CD14-positive monocyte (primary cell): ENCODE data around the gene CARD6. TPM values are rescaled to one million over a fixed set of nuclear protein-coding genes. Genes with fewer than 3 reads are reported as not detected.

ENCODE experiments used
- DNase-seq, 3 donors: peaks; one replicate each; pipeline ENCODE4 v3.0.0-alpha.2; 2011 to 2022
- H2AFZ ChIP-seq: 2 replicates; pipeline ENCODE4 v1.6.0; 2012; ENCODE audit warnings: mild to moderate bottlenecking, low read depth, low read length, inconsistent platforms; ENCODE audit not compliant: insufficient read depth, poor library complexity, severe bottlenecking
- H3K27ac ChIP-seq, 2 donors: 1 replicate in 1 of 2; 2 replicates in 1 of 2; pipeline ENCODE4 v1.5.1; 2012 to 2013; ENCODE audit warnings: low read length in 2 of 2, control low read depth in 1 of 2, inconsistent platforms in 1 of 2, low read depth in 1 of 2, mild to moderate bottlenecking in 1 of 2
- H3K27me3 ChIP-seq, 2 donors: one replicate each; pipeline versions ENCODE4 v1.6.0 to v1.6.1; 2011 to 2013; ENCODE audit warnings: low read length in 2 of 2; ENCODE audit not compliant: control insufficient read depth in 2 of 2, insufficient read depth in 2 of 2
- H3K36me3 ChIP-seq, 2 donors: replicated peaks in 1 of 2; 1 replicate in 1 of 2; 2 replicates in 1 of 2; pipeline versions ENCODE4 v1.5.1 to v1.6.1; 2012 to 2013; ENCODE audit warnings: low read length in 2 of 2, control low read depth in 1 of 2, inconsistent platforms in 1 of 2, mild to moderate bottlenecking in 1 of 2; ENCODE audit not compliant: insufficient read depth in 2 of 2, control insufficient read depth in 1 of 2
- H3K4me1 ChIP-seq, 2 donors: 1 replicate in 1 of 2; 2 replicates in 1 of 2; pipeline versions ENCODE4 v1.5.1 to v1.6.1; 2012 to 2013; ENCODE audit warnings: low read length in 2 of 2, control low read depth in 1 of 2, inconsistent platforms in 1 of 2, mild to moderate bottlenecking in 1 of 2, moderate library complexity in 1 of 2; ENCODE audit not compliant: insufficient read depth in 2 of 2, control insufficient read depth in 1 of 2
- H3K4me2 ChIP-seq: replicated peaks from 2 replicates; pipeline ENCODE3; 2012; ENCODE audit warnings: low read length, moderate library complexity, mild to moderate bottlenecking; ENCODE audit not compliant: poor library complexity, severe bottlenecking; ENCODE audit errors: extremely low read depth
- H3K4me3 ChIP-seq, 3 experiments: fragments of 200-600 bp in 1 of 3; sonication (generic) in 1 of 3; replicated peaks in 1 of 3; 1 replicate in 2 of 3; 2 replicates in 1 of 3; pipeline ENCODE4 v1.5.1; 2011 to 2013; ENCODE audit warnings: low read length in 3 of 3, mild to moderate bottlenecking in 3 of 3, control low read depth in 2 of 3, low read depth in 2 of 3, inconsistent platforms in 1 of 3, moderate library complexity in 1 of 3
- H3K79me2 ChIP-seq: 2 replicates; pipeline ENCODE4 v1.6.0; 2012; ENCODE audit warnings: mild to moderate bottlenecking, control low read depth, inconsistent platforms, low read length, moderate library complexity; ENCODE audit not compliant: insufficient read depth
- H3K9ac ChIP-seq: 2 replicates; pipeline ENCODE4 v1.6.0; 2017; ENCODE audit warnings: low read length, mild to moderate bottlenecking; ENCODE audit not compliant: insufficient read depth, poor library complexity, severe bottlenecking
- H3K9me3 ChIP-seq, 2 donors: replicated peaks in 1 of 2; 1 replicate in 1 of 2; 2 replicates in 1 of 2; pipeline versions ENCODE4 v1.5.1 to v1.6.1; 2012 to 2013; ENCODE audit warnings: low read length in 2 of 2, control low read depth in 1 of 2; ENCODE audit not compliant: control insufficient read depth in 1 of 2, insufficient read depth in 1 of 2
- H4K20me1 ChIP-seq: 2 replicates; pipeline ENCODE4 v1.6.0; 2012; ENCODE audit warnings: mild to moderate bottlenecking, low read length, control low read depth, moderate library complexity; ENCODE audit not compliant: insufficient read depth
- H3K27ac Mint-ChIP-seq, 7 donors: one replicate each; pipeline ENCODE4 v1.8.0; 2020; ENCODE audit warnings: mild to moderate bottlenecking in 7 of 7, mixed read lengths in 7 of 7, moderate library complexity in 6 of 7, inconsistent platforms in 2 of 7
- H3K27me3 Mint-ChIP-seq, 3 donors: one replicate each; pipeline ENCODE4 v1.8.0; 2021 to 2022; ENCODE audit warnings: low read depth in 3 of 3, mild to moderate bottlenecking in 3 of 3, mixed read lengths in 3 of 3, moderate library complexity in 3 of 3, inconsistent platforms in 1 of 3
- H3K36me3 Mint-ChIP-seq, 2 donors: one replicate each; pipeline ENCODE4 v1.8.0; 2020; ENCODE audit warnings: mixed read lengths in 2 of 2, inconsistent platforms in 1 of 2, mild to moderate bottlenecking in 1 of 2
- H3K4me1 Mint-ChIP-seq: one replicate; pipeline ENCODE4 v1.8.0; 2020; ENCODE audit warnings: mild to moderate bottlenecking, mixed read lengths
- H3K4me3 Mint-ChIP-seq, 2 donors: one replicate each; pipeline ENCODE4 v1.8.0; 2020; ENCODE audit warnings: mild to moderate bottlenecking in 2 of 2, mixed read lengths in 2 of 2, moderate library complexity in 1 of 2
- H3K9me3 Mint-ChIP-seq, 7 donors: one replicate each; pipeline ENCODE4 v1.8.0; 2020 to 2022; ENCODE audit warnings: mixed read lengths in 7 of 7, mild to moderate bottlenecking in 6 of 7, moderate library complexity in 6 of 7, inconsistent platforms in 2 of 7
- CTCF ChIP-seq: fragments of 200-600 bp; IDR thresholded peaks from one replicate; pipeline ENCODE4 v1.8.0; 2022; ENCODE audit warnings: antibody characterized with exemption, mild to moderate bottlenecking
- WGBS: methylation state at CpG from one replicate; pipeline ENCODE4 v1.1.5; 2013; ENCODE audit warnings: missing lambda C conversion rate; ENCODE audit not compliant: insufficient coverage; 5-methylcytosine and 5-hydroxymethylcytosine counted together
- intact Hi-C, 2 donors: fragments of 100-400 bp; cut with micrococcal nuclease; formaldehyde crosslinking; loops; one replicate each; pipeline versions ENCODE4 v1.15.0 to v1.15.1; 2023
- polyA plus RNA-seq, 3 donors: library from polyadenylated mRNA; depleted of rRNA in 1 of 3; unstranded in 2 of 3; stranded (reverse) in 1 of 3; fragments of 300-500 nt in 2 of 3; fragments of >200 nt in 1 of 3; fragmentation: Illumina TruSeq in 2 of 3; gene quantifications; 1 replicate in 2 of 3; 2 replicates in 1 of 3; pipeline ENCODE4 v1.2.3, GENCODE V29; 2012 to 2021

CARD6 gene
- polyA plus RNA-seq, 3 donors: 5.8 to 15.6 (median 10.6) TPM

GRCh38 chr5:40799258-40799657 is 41.9 kb upstream of the CARD6 start:
- Histone ChIP-seq H3K27me3 (peaks cover 2 to 4% of the 10 kb centered on the region in 2 donors), H3K79me2 (peaks cover 37% of the 10 kb centered on the region), H3K4me2 (no peak overlapping the region), H4K20me1 (peaks cover 26% of the 10 kb centered on the region), H3K9me3 (no peaks in the 10 kb centered on the region), H3K9ac (no peak overlapping the region), H3K36me3 (no peaks in the 10 kb centered on the region), H2AFZ (no peak overlapping the region), H3K27ac (no peak overlapping the region), H3K4me3 (no peak overlapping the region), H3K4me1 (peaks cover 23 to 32% of the 10 kb centered on the region in 2 donors)
- Mint-ChIP-seq H3K4me3 (peak overlapping the region in 1 of 2 donors; percentile 4), H3K36me3 (peaks cover 0 to 2% of the 10 kb centered on the region in 2 donors), H3K4me1 (peaks cover 23% of the 10 kb centered on the region), H3K27ac (no peak overlapping the region), H3K27me3 (peaks cover 0 to 5% (median 3%) of the 10 kb centered on the region in 3 donors), H3K9me3 (no peaks in the 10 kb centered on the region)
- WGBS: no CpG with 5 or more reads among the region's 1 CpG
- no peak for TF ChIP-seq CTCF
- DNase-seq: no peak
- intact Hi-C loops: no loop called here

GRCh38 chr5:40801771-40802562 is 39.2 kb upstream of the CARD6 start:
- Histone ChIP-seq H3K9ac (no peak overlapping the region), H3K79me2 (peaks cover 10% of the 10 kb centered on the region), H4K20me1 (peaks cover under 1% of the 10 kb centered on the region), H3K4me2 (no peak overlapping the region), H3K4me1 (peaks cover 6 to 15% of the 10 kb centered on the region in 2 donors), H3K27ac (no peak overlapping the region), H3K9me3 (no peaks in the 10 kb centered on the region), H3K4me3 (no peak overlapping the region), H3K36me3 (no peaks in the 10 kb centered on the region), H3K27me3 (peaks cover 2 to 4% of the 10 kb centered on the region in 2 donors), H2AFZ (no peak overlapping the region)
- no peak for DNase-seq
- H3K27ac Mint-ChIP-seq: no peak overlapping the region
- no peaks in the 10 kb centered on the region for H3K9me3 Mint-ChIP-seq
- WGBS: 100% methylated on average over 1 of the region's 8 CpGs
- peaks cover 7% of the 10 kb centered on the region for H3K4me1 Mint-ChIP-seq
- TF ChIP-seq CTCF: no peak
- no peaks in the 10 kb centered on the region for H3K36me3 Mint-ChIP-seq
- intact Hi-C loops: no loop called here
- peaks cover 0 to 5% (median 4%) of the 10 kb centered on the region in 3 donors for H3K27me3 Mint-ChIP-seq
- H3K4me3 Mint-ChIP-seq: no peak overlapping the region
